Neutrophil (primary cell): ENCODE data around the gene FIZ1.
A peak's percentile ranks its signal among the peaks of the same experiment; 100 is the strongest.

Source experiments
- H3K27ac ChIP-seq: fragments of 200-600 bp; sonication (generic); 2 replicates; pipeline ENCODE4 v1.5.1; 2016; ENCODE audit warnings: mild to moderate bottlenecking, moderate library complexity
- H3K27me3 ChIP-seq: fragments of 200-600 bp; sonication (generic); 2 replicates; pipeline ENCODE4 v1.6.0; 2016; ENCODE audit warnings: mild to moderate bottlenecking
- H3K36me3 ChIP-seq: fragments of 200-600 bp; sonication (generic); 2 replicates; pipeline ENCODE4 v1.5.1; 2017
- H3K4me1 ChIP-seq, 2 experiments: fragments of 200-600 bp in 1 of 2; sonication (generic) in 1 of 2; 1 replicate in 1 of 2; 2 replicates in 1 of 2; pipeline versions ENCODE4 v1.5.1 to v1.6.1; 2013 to 2016; ENCODE audit warnings: low read depth in 1 of 2, low read length in 1 of 2, mild to moderate bottlenecking in 1 of 2, moderate library complexity in 1 of 2; ENCODE audit not compliant: control insufficient read depth in 1 of 2, insufficient read depth in 1 of 2
- H3K4me3 ChIP-seq, 2 experiments: fragments of 200-600 bp in 1 of 2; sonication (generic) in 1 of 2; 1 replicate in 1 of 2; 2 replicates in 1 of 2; pipeline ENCODE4 v1.5.1; 2013 to 2016; ENCODE audit warnings: low read depth in 1 of 2, low read length in 1 of 2, mild to moderate bottlenecking in 1 of 2, moderate library complexity in 1 of 2
- H3K9me3 ChIP-seq: fragments of 200-600 bp; sonication (generic); 2 replicates; pipeline ENCODE4 v1.5.1; 2016
- CTCF ChIP-seq: fragments of 200-600 bp; sonication (generic); IDR thresholded peaks from 2 replicates; pipeline ENCODE4 v1.5.1; 2016; ENCODE audit warnings: antibody characterized with exemption

FIZ1 gene

GRCh38 chr19:55619286-55619685, 20.0 kb upstream of the FIZ1 start:
- peaks cover 44% of the 10 kb centered on the region for H3K36me3 ChIP-seq
- H3K27me3 ChIP-seq = no peaks in the 10 kb centered on the region
- TF ChIP-seq CTCF = no peak
- peak overlapping the region; percentile 96 for H3K27ac ChIP-seq
- peaks cover 70 to 72% of the 10 kb centered on the region in 2 experiments for H3K4me1 ChIP-seq
- H3K9me3 ChIP-seq = no peaks in the 10 kb centered on the region
- peak overlapping the region in 1 of 2 experiments; percentile 0 for H3K4me3 ChIP-seq

- Histone ChIP-seq H3K4me1 (peaks cover 61 to 67% of the 10 kb centered on the region in 2 experiments), H3K27ac (peak overlapping the region; percentile 96), H3K9me3 (no peaks in the 10 kb centered on the region), H3K4me3 (no peak overlapping the region), H3K27me3 (no peaks in the 10 kb centered on the region), H3K36me3 (peaks cover 53% of the 10 kb centered on the region)
- TF ChIP-seq CTCF = no peak
Observed at GRCh38 chr19:55618426-55618825, 19.1 kb upstream of the FIZ1 start.

- H3K36me3 ChIP-seq = peaks cover 53% of the 10 kb centered on the region
- H3K27ac ChIP-seq = peak overlapping the region; percentile 66
- H3K4me1 ChIP-seq = peaks cover 55 to 64% of the 10 kb centered on the region in 2 experiments
- H3K4me3 ChIP-seq = no peak overlapping the region
- H3K27me3 ChIP-seq = no peaks in the 10 kb centered on the region
- H3K9me3 ChIP-seq = no peaks in the 10 kb centered on the region
- no peak for TF ChIP-seq CTCF
Observed at GRCh38 chr19:55617426-55617825, 18.1 kb upstream of the FIZ1 start.

GRCh38 chr19:55616395-55616875, 17.1 kb upstream of the FIZ1 start:
- TF ChIP-seq CTCF = no peak
- Histone ChIP-seq H3K27me3 (no peaks in the 10 kb centered on the region), H3K9me3 (no peaks in the 10 kb centered on the region), H3K27ac (peak overlapping the region; percentile 66), H3K36me3 (peaks cover 45% of the 10 kb centered on the region), H3K4me1 (peaks cover 55 to 64% of the 10 kb centered on the region in 2 experiments), H3K4me3 (no peak overlapping the region)

- peaks cover 50% of the 10 kb centered on the region for H3K36me3 ChIP-seq
- no peak overlapping the region for H3K4me3 ChIP-seq
- no peaks in the 10 kb centered on the region for H3K27me3 ChIP-seq
- no peak for TF ChIP-seq CTCF
- H3K27ac ChIP-seq = no peak overlapping the region
- H3K9me3 ChIP-seq = no peaks in the 10 kb centered on the region
- H3K4me1 ChIP-seq = peaks cover 55 to 64% of the 10 kb centered on the region in 2 experiments
Observed at GRCh38 chr19:55615543-55616394, 16.5 kb upstream of the FIZ1 start.
